HepG2 (cell line): ENCODE results near the gene CDH23. TPM values are rescaled to one million over a fixed set of nuclear protein-coding genes. Genes with fewer than 3 reads are reported as not detected.

Experiments
- ATAC-seq: fragments of 200-7000 bp; cut with Tn5 transposase; 3 replicates; pipeline ENCODE4 v1.9.1; 2020; ENCODE audit warnings: mild to moderate bottlenecking, moderate library complexity
- BruUV-seq: library from RNA; stranded (reverse); fragments of 400-500 nt; replicated peaks from 2 replicates; lab custom pipeline; 2021; lab: Mats Ljungman, UMichigan
- CTCF ChIA-PET: fragments of 300-600 bp; formaldehyde crosslinking; extraction: SDS; loops from one replicate; lab custom pipeline; 2021; ENCODE audit warnings: low total read pairs, inconsistent platforms, low intra/inter-chr PET ratio; lab: Yijun Ruan, JAX
- POLR2A ChIA-PET: fragments of 350-600 bp; sonication (Branson Sonifier 250); formaldehyde crosslinking; loops from one replicate; lab custom pipeline; 2020; ENCODE audit warnings: antibody characterized with exemption, inconsistent platforms; lab: Yijun Ruan, JAX
- DNase-seq: peaks from one replicate; pipeline ENCODE4 v3.0.0-alpha.2; 2015; ENCODE audit warnings: low spot score
- FAIRE-seq: peaks from 3 replicates; lab custom pipeline; 2011; peaks lifted over from hg19 to GRCh38; lab: Jason Lieb, UNC
- H2AFZ ChIP-seq: one replicate; pipeline ENCODE4 v1.6.1; 2011; ENCODE audit warnings: low read length, inconsistent platforms
- H3K27ac ChIP-seq: fragments of 300-600 bp; 3 replicates; pipeline ENCODE4 v1.8.0; 2011; ENCODE audit warnings: mixed run types, mild to moderate bottlenecking, mixed read lengths, low read length, inconsistent platforms; ENCODE audit not compliant: insufficient read depth; ENCODE audit errors: extremely low read length
- H3K27me3 ChIP-seq, 2 experiments: fragments of 200-600 bp in 1 of 2; 2 replicates in 1 of 2; 3 replicates in 1 of 2; pipeline versions ENCODE4 v1.6.0 to v1.8.0; 2011; ENCODE audit warnings: low read length in 2 of 2, mild to moderate bottlenecking in 2 of 2, moderate library complexity in 2 of 2, inconsistent platforms in 1 of 2; ENCODE audit not compliant: insufficient read depth in 2 of 2, control insufficient read depth in 1 of 2
- H3K36me3 ChIP-seq, 2 experiments: fragments of 200-600 bp in 1 of 2; replicated peaks in 1 of 2; 2 replicates in 1 of 2; 3 replicates in 1 of 2; pipeline versions ENCODE4 v1.5.1 to v1.8.0; 2011; ENCODE audit warnings: low read length in 2 of 2, inconsistent platforms in 1 of 2; ENCODE audit not compliant: insufficient read depth in 2 of 2, control insufficient read depth in 1 of 2
- H3K4me1 ChIP-seq: 2 replicates; pipeline ENCODE4 v1.5.1; 2012; ENCODE audit warnings: low read length, inconsistent platforms; ENCODE audit not compliant: insufficient read depth
- H3K4me2 ChIP-seq: 2 replicates; pipeline ENCODE4 v1.6.0; 2011; ENCODE audit warnings: low read depth, low read length, inconsistent platforms
- H3K4me3 ChIP-seq, 3 experiments: fragments of 200-600 bp in 1 of 3; sonication (generic), shearing (Covaris generic) in 1 of 3; replicated peaks in 1 of 3; 2 replicates each; pipeline ENCODE4 v1.5.1; 2011 to 2016; ENCODE audit warnings: low read length in 3 of 3, inconsistent platforms in 2 of 3, low read depth in 2 of 3, mild to moderate bottlenecking in 2 of 3, control low read depth in 1 of 3, mixed read lengths in 1 of 3; ENCODE audit not compliant: insufficient read depth in 1 of 3
- H3K79me2 ChIP-seq: one replicate; pipeline ENCODE4 v1.6.1; 2011; ENCODE audit warnings: low read length, inconsistent platforms; ENCODE audit not compliant: insufficient read depth
- H3K9ac ChIP-seq: 2 replicates; pipeline ENCODE4 v1.6.0; 2011; ENCODE audit warnings: mild to moderate bottlenecking, low read depth, low read length, inconsistent platforms; ENCODE audit not compliant: insufficient read depth
- H3K9me3 ChIP-seq: 2 replicates; pipeline ENCODE4 v1.5.1; 2012; ENCODE audit warnings: mild to moderate bottlenecking, low read length
- H4K20me1 ChIP-seq: 2 replicates; pipeline ENCODE4 v1.6.0; 2011; ENCODE audit warnings: inconsistent platforms, mild to moderate bottlenecking, low read length, moderate library complexity; ENCODE audit not compliant: insufficient read depth
- BRD4 ChIP-seq: sonication (generic); formaldehyde crosslinking; IDR thresholded peaks from 2 replicates; pipeline ENCODE4 v1.4.0; 2020; ENCODE audit warnings: missing genetic modification reagents
- CHCHD3 ChIP-seq: sonication (generic); formaldehyde crosslinking; IDR thresholded peaks from 2 replicates; pipeline ENCODE4 v1.8.0; 2022; ENCODE audit warnings: mild to moderate bottlenecking, missing genetic modification reagents, moderate library complexity
- HOXA5 ChIP-seq: sonication (generic); formaldehyde crosslinking; IDR thresholded peaks from 2 replicates; pipeline ENCODE4 v1.4.0; 2020; ENCODE audit warnings: missing genetic modification reagents
- MXD4 ChIP-seq: IDR thresholded peaks from 2 replicates; pipeline ENCODE4 v1.6.1; 2016; ENCODE audit warnings: mild to moderate bottlenecking, missing biosample characterization, missing genetic modification reagents
- NFRKB ChIP-seq: fragments of 450-650 bp; IDR thresholded peaks from 2 replicates; pipeline ENCODE4 v1.6.1; 2017
- NR2F6 ChIP-seq, 2 experiments: IDR thresholded peaks; 2 replicates each; pipeline ENCODE4 v1.6.1; 2016; ENCODE audit warnings: antibody characterized with exemption in 1 of 2, mild to moderate bottlenecking in 1 of 2
- RARA ChIP-seq: IDR thresholded peaks from 2 replicates; pipeline ENCODE4 v1.6.1; 2016; ENCODE audit warnings: missing genetic modification reagents, missing compliant biosample characterization
- SIX4 ChIP-seq: sonication (generic); formaldehyde crosslinking; IDR thresholded peaks from 2 replicates; pipeline ENCODE4 v1.4.0; 2020; ENCODE audit warnings: missing genetic modification reagents
- SYNCRIP ChIP-seq: fragments of 200-400 bp; formaldehyde crosslinking; IDR thresholded peaks from 2 replicates; pipeline ENCODE4 v1.6.1; 2018; ENCODE audit warnings: mild to moderate bottlenecking, low read depth, low read length; ENCODE audit not compliant: insufficient read depth
- TCF7L2 ChIP-seq: IDR thresholded peaks from 2 replicates; pipeline ENCODE4 v1.6.1; 2011; ENCODE audit warnings: mild to moderate bottlenecking, low read depth, low read length, moderate library complexity
- ZBTB44 ChIP-seq: sonication (generic); formaldehyde crosslinking; IDR thresholded peaks from 2 replicates; pipeline ENCODE4 v1.4.0; 2020; ENCODE audit warnings: missing genetic modification reagents
- ZC3H4 ChIP-seq: sonication (generic); formaldehyde crosslinking; IDR thresholded peaks from 2 replicates; pipeline ENCODE4 v1.4.0; 2020; ENCODE audit warnings: missing genetic modification reagents, borderline replicate concordance
- ZIK1 ChIP-seq: sonication (generic); formaldehyde crosslinking; IDR thresholded peaks from 2 replicates; pipeline ENCODE4 v1.5.0; 2020; ENCODE audit warnings: mild to moderate bottlenecking, low read depth, missing genetic modification reagents, borderline replicate concordance
- WGBS: methylation state at CpG from one replicate; pipeline ENCODE4 v1.1.6; 2017; ENCODE audit warnings: low lambda C conversion rate; 5-methylcytosine and 5-hydroxymethylcytosine counted together
- in situ Hi-C: cut with HindIII; loops from 2 replicates; pipeline ENCODE4 v1.10.0; 2017; ENCODE audit warnings: low pct_unique_long_range_greater_than_20kb; ENCODE audit not compliant: extremely low pct_ligation_motif_present
- intact Hi-C: fragments of 100-400 bp; cut with micrococcal nuclease; formaldehyde crosslinking; loops from one replicate; pipeline ENCODE4 v1.10.0; 2022; ENCODE audit not compliant: unreplicated experiment
- polyA plus RNA-seq, 8 experiments: library from polyadenylated mRNA; depleted of rRNA in 3 of 8; stranded (reverse) in 7 of 8; unstranded in 1 of 8; fragments of >200 nt; fragmentation: Illumina TruSeq in 4 of 8; extraction: Trizol in 4 of 8; gene quantifications; 2 replicates each; pipeline versions ENCODE4 v1.2.1 to v1.2.3, GENCODE V29; 2011 to 2016; ENCODE audit warnings: low read depth in 4 of 8, missing spikeins in 1 of 8, mixed read lengths in 1 of 8; ENCODE audit not compliant: insufficient read depth in 1 of 8
- total RNA-seq, 5 experiments: library from RNA; depleted of rRNA; stranded (reverse); fragments of >200 nt; fragmentation: Illumina TruSeq; extraction: Trizol; gene quantifications; 2 replicates each; pipeline ENCODE4 v1.2.3, GENCODE V29; 2016; ENCODE audit warnings: low read depth in 1 of 5
- TF ChIP-seq, protein P1 (sequence below): sonication (generic); formaldehyde crosslinking; IDR thresholded peaks from 2 replicates; pipeline ENCODE4 v1.4.0; 2020; ENCODE audit warnings: mild to moderate bottlenecking, low read depth, missing genetic modification reagents
- TF ChIP-seq, protein P2 (sequence below): sonication (generic); formaldehyde crosslinking; conservative IDR thresholded peaks from 2 replicates; pipeline ENCODE4 v1.4.0; 2020; ENCODE audit warnings: missing genetic modification reagents

Gene CDH23
- total and polyA plus RNA-seq, 2 of the 13 experiments (the other 11 are each of a cell fraction or from before 2014, with no cell fraction given), result 0.13 TPM; not detected in 1

GRCh38 chr10:71685554-71686232 lies 289.0 kb downstream of the CDH23 start:
- WGBS, result 54% methylated on average over 11 of the region's 13 CpGs

DNA sequence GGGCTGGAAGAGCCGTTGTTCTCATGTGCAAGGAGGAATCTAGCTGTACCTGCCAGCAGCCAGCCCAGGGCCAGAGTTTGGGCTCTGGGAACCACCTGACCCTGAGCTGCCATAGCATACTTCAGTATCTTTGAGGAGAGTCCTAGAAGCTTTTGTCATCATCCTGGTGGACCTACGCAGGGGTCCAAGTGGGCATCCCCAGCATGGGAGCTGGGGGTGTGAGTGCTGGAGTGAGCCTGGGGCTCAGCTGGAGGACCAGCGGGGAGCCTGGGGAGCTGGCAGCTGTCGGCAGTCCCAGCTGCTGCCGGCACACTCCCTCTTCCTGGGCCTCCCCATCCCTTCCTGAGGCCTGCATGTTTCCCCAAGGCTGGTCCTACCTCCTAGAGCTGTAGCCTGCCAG lies 290.4 kb downstream of the CDH23 start:
- peaks cover 4 to 13% of the 10 kb centered on the region in 2 experiments; a peak in 3 of 5 replicates for H3K27me3 ChIP-seq
- FAIRE-seq (no peak), ATAC-seq (no peak), DNase-seq (no peak)
- H3K79me2 ChIP-seq, result no peaks in the 10 kb centered on the region
- no peak overlapping the region for H3K27ac ChIP-seq
- no peak overlapping the region for H3K9ac ChIP-seq
- no CpG with 5 or more reads among the region's 5 CpGs for WGBS
- H4K20me1 ChIP-seq, result no peaks in the 10 kb centered on the region
- no peaks in the 10 kb centered on the region for H3K9me3 ChIP-seq
- in situ Hi-C loops, result no loop called here
- H3K4me3 ChIP-seq, result no peak overlapping the region
- H3K4me2 ChIP-seq, result no peak overlapping the region
- BruUV-seq, result no TSS peak
- H3K36me3 ChIP-seq, result no peaks in the 10 kb centered on the region
- CTCF ChIA-PET, result no interaction called here
- intact Hi-C loops, result no loop called here
- POLR2A ChIA-PET, result no interaction called here
- TF ChIP-seq, protein P1, sequence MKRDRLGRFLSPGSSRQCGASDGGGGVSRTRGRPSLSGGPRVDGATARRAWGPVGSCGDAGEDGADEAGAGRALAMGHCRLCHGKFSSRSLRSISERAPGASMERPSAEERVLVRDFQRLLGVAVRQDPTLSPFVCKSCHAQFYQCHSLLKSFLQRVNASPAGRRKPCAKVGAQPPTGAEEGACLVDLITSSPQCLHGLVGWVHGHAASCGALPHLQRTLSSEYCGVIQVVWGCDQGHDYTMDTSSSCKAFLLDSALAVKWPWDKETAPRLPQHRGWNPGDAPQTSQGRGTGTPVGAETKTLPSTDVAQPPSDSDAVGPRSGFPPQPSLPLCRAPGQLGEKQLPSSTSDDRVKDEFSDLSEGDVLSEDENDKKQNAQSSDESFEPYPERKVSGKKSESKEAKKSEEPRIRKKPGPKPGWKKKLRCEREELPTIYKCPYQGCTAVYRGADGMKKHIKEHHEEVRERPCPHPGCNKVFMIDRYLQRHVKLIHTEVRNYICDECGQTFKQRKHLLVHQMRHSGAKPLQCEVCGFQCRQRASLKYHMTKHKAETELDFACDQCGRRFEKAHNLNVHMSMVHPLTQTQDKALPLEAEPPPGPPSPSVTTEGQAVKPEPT (CRISPR knock-in tag), result no peak
- TF ChIP-seq BRD4 (CRISPR knock-in tag), result no peak
- TF ChIP-seq MXD4 (CRISPR knock-in tag), result no peak
- no peak for TF ChIP-seq SIX4 (CRISPR knock-in tag)
- TF ChIP-seq RARA (CRISPR knock-in tag), result no peak
- no peak for TF ChIP-seq TCF7L2
- no peak for TF ChIP-seq ZBTB44 (CRISPR knock-in tag)
- TF ChIP-seq HOXA5, result no peak
- TF ChIP-seq, protein P2, sequence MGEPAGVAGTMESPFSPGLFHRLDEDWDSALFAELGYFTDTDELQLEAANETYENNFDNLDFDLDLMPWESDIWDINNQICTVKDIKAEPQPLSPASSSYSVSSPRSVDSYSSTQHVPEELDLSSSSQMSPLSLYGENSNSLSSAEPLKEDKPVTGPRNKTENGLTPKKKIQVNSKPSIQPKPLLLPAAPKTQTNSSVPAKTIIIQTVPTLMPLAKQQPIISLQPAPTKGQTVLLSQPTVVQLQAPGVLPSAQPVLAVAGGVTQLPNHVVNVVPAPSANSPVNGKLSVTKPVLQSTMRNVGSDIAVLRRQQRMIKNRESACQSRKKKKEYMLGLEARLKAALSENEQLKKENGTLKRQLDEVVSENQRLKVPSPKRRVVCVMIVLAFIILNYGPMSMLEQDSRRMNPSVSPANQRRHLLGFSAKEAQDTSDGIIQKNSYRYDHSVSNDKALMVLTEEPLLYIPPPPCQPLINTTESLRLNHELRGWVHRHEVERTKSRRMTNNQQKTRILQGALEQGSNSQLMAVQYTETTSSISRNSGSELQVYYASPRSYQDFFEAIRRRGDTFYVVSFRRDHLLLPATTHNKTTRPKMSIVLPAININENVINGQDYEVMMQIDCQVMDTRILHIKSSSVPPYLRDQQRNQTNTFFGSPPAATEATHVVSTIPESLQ (CRISPR knock-in tag), result no peak
- no peak for TF ChIP-seq NR2F6 (IDR thresholded peaks at IDR 0.05)
- no peak for TF ChIP-seq NR2F6 (CRISPR knock-in tag; IDR thresholded peaks at IDR 0.05)
- TF ChIP-seq ZIK1 (CRISPR knock-in tag), result no peak
- TF ChIP-seq ZC3H4, result no peak
- TF ChIP-seq, all 625 proteins: peak for 0
- H2AFZ ChIP-seq, result no peak overlapping the region
- no peaks in the 10 kb centered on the region for H3K4me1 ChIP-seq

More at GRCh38 chr10:71685554-71686232, 289.0 kb downstream of the CDH23 start:
- in situ Hi-C loops (no loop called here), intact Hi-C loops (no loop called here)
- Histone ChIP-seq H3K36me3 (no peaks in the 10 kb centered on the region), H3K27me3 (peaks cover 2 to 7% of the 10 kb centered on the region in 2 experiments; a peak in 3 of 5 replicates), H3K4me2 (no peak overlapping the region), H3K79me2 (no peaks in the 10 kb centered on the region), H3K27ac (no peak overlapping the region), H2AFZ (no peak overlapping the region), H3K4me1 (no peaks in the 10 kb centered on the region), H4K20me1 (no peaks in the 10 kb centered on the region), H3K9me3 (no peaks in the 10 kb centered on the region), H3K9ac (no peak overlapping the region), H3K4me3 (no peak overlapping the region)
- POLR2A ChIA-PET, result no interaction called here
- FAIRE-seq, result no peak
- CTCF ChIA-PET, result no interaction called here
- no peak for ATAC-seq
- DNase-seq, result no peak
- no peak for TF ChIP-seq SYNCRIP
- TF ChIP-seq CHCHD3, result no peak
- no peak for TF ChIP-seq NFRKB
- BruUV-seq, result no TSS peak
